Measurements from ENCODE around the gene MED29.

Gene MED29

DNA sequence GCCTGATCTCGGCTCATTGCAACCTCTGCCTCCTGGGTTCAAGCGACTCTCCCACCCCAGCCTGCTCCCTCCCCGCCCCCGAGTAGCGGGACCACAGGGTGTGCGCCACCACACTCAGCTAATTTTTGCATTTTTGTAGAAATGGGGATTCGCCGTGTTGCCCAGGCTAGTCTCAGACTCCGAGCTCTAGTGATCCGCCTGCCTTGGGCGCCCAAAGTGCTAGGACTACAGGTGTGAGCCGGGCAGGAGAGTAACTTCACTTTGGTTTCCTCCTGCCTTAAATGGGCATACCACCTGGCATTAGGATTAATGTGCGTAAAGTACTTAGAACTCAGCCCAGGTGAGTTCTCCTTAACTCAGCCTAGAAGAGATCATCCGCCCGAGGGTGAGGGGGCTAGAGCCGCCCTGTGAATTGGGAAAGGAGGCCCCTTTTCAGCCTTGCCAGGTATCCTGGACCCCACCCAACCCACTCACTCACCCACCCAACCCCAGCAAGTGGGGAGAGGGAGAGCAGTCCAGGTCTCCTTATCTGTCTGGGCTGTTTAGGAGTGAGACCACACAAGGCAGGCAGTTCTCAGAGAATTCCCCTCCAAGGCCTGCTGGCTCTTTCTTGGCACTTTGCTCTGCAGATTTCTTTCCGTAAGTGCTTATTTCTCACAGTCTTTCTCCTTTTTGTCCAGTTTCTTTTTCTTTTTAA is 14.2 kb downstream of the MED29 start:
- H3K4me3 ChIP-seq, result peak overlapping the region; percentile 89
- peaks cover 74% of the 10 kb centered on the region for H3K4me1 ChIP-seq
- peak overlapping the region; percentile 68 for H3K27ac ChIP-seq
- H4K20me1 ChIP-seq, result peaks cover 27% of the 10 kb centered on the region
- H3K4me2 ChIP-seq, result peak overlapping the region; percentile 85
- peak overlapping the region; percentile 60 for H3K9ac ChIP-seq
- H3K36me3 ChIP-seq, result peaks cover 12% of the 10 kb centered on the region
- no peak for TF ChIP-seq Cebpa-rat (IDR thresholded peaks at IDR 0.05)
- no peaks in the 10 kb centered on the region for H3K27me3 ChIP-seq
- no peaks in the 10 kb centered on the region for H3K9me3 ChIP-seq

DNA sequence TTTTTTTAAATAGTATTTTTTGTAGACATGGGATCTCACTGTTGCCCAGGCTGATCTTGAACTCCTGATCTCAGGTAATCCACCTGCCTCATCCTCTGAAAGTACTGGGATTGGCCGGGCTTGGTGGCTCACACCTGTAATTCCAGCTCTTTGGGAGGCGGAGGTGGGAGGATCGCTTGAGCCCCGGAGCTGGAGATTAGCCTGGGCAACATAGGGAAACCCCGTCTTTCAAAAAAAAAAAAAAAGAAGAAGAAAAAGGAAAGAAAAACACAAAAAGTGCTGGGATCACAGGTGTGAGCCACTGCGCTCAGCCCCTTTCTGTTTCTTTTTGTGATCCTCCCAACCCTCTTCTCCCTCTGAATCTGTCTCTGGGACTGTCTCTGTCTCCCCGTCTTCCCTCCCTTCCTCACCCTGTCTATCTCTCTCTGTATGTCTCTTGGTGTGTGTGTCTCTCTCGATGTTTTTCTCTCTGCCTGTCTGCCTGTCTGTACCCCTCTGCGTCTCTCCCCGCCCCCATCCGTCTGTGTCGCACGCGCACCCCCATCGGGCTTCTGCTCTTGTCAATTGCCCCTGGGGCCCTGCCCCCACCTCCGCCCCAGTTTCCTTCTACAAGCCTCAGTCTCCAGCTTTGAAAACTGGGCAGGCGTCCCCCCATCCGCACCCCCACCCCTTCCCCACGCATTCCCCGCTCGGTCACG is 14.9 kb downstream of the MED29 start:
- Histone ChIP-seq H4K20me1 (peaks cover 27% of the 10 kb centered on the region), H3K9ac (peak overlapping the region; percentile 60), H3K4me2 (peak overlapping the region; percentile 85), H3K27ac (peak overlapping the region; percentile 68), H3K9me3 (no peaks in the 10 kb centered on the region), H3K27me3 (no peaks in the 10 kb centered on the region), H3K4me3 (peak overlapping the region; percentile 89), H3K4me1 (peaks cover 74% of the 10 kb centered on the region), H3K36me3 (peaks cover 12% of the 10 kb centered on the region)
- TF ChIP-seq Cebpa-rat (IDR thresholded peaks at IDR 0.05), result no peak

DNA sequence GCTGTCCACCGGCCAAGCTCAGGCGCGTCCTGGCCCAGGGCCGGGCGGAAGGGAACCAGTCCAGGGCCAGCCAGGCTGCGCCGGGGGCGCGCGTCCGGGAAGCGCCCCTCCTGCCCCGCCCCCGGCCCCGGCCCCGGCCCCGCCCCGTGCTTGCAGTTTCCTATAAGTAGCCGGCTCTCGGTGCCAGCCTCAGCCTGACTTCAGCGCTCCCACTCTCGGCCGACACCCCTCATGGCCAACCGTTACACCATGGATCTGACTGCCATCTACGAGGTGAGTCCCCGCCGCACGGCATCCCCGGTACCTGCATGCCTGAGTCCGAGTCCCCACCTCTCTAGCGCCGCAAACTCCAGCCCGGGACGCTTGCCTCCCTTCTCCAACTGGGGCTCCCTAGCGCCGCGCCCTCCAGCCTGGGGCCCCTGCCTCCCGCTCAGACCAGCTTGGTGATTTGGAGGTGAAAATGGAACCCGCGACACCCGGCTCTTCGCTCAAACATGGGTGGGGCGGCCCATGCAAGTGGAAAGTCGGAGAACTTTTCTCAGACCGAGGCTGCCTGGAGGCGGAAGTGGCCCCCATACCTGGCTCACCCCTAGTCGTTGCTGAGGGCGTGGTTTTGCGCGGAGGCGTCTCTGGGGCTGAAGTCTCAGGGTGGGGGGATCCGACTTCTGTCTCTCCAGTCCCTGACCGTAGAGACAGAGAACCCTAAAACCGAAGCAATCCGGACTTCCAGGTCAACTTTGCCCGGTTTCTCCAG is 15.7 kb downstream of the MED29 start, which contains the start of gene ZFP36:
TSS of gene ZFP36 (plus strand) at position 192 of the 754 bp plus-strand sequence. CDS start at position 250, 58 bp downstream.
- TF ChIP-seq Cebpa-rat (IDR thresholded peaks at IDR 0.05), result no peak
- Histone ChIP-seq H3K4me2 (peak within 1 kb of the TSS; percentile 100), H3K4me1 (peaks cover 73% of the 10 kb centered on the region), H3K9ac (peak within 1 kb of the TSS; percentile 93), H3K9me3 (no peaks in the 10 kb centered on the region), H3K4me3 (peak within 1 kb of the TSS; percentile 89), H3K27me3 (no peaks in the 10 kb centered on the region), H4K20me1 (peaks cover 27% of the 10 kb centered on the region), H3K27ac (peak within 1 kb of the TSS; percentile 94), H3K36me3 (peaks cover 12% of the 10 kb centered on the region)

DNA sequence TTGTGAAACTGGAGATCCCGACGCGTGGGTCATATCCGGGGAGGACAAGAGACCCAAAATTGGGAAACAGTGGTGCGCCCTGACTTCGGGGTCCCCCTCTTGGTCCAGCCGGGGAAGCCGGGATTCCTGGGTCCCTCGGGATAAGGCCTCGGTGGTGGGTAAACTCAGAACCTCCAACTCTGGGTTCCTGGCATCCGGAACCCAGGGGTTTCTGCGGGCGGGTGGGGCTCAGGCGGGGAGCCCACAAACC is 16.2 kb downstream of the MED29 start:
- TF ChIP-seq Cebpa-rat (IDR thresholded peaks at IDR 0.05), result no peak
- Histone ChIP-seq H3K27ac (peak overlapping the region; percentile 94), H3K4me1 (peaks cover 68% of the 10 kb centered on the region)

DNA sequence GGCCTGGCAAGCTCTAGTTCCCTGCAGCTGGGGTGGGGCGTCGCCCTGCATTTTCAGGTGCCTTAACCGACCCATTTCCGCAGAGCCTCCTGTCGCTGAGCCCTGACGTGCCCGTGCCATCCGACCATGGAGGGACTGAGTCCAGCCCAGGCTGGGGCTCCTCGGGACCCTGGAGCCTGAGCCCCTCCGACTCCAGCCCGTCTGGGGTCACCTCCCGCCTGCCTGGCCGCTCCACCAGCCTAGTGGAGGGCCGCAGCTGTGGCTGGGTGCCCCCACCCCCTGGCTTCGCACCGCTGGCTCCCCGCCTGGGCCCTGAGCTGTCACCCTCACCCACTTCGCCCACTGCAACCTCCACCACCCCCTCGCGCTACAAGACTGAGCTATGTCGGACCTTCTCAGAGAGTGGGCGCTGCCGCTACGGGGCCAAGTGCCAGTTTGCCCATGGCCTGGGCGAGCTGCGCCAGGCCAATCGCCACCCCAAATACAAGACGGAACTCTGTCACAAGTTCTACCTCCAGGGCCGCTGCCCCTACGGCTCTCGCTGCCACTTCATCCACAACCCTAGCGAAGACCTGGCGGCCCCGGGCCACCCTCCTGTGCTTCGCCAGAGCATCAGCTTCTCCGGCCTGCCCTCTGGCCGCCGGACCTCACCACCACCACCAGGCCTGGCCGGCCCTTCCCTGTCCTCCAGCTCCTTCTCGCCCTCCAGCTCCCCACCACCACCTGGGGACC is 16.6 kb downstream of the MED29 start:
- no peak for TF ChIP-seq Cebpa-rat (IDR thresholded peaks at IDR 0.05)
- Histone ChIP-seq H3K4me3 (peak overlapping the region; percentile 89), H3K4me1 (peaks cover 66% of the 10 kb centered on the region), H3K9ac (peak overlapping the region; percentile 93), H3K4me2 (peak overlapping the region; percentile 100), H3K36me3 (peaks cover 12% of the 10 kb centered on the region), H4K20me1 (peaks cover 27% of the 10 kb centered on the region), H3K9me3 (no peaks in the 10 kb centered on the region), H3K27me3 (no peaks in the 10 kb centered on the region), H3K27ac (peak overlapping the region; percentile 94)

More for the DNA sequence above, 16.2 kb downstream of the MED29 start:
- Histone ChIP-seq H3K4me3 (peak overlapping the region; percentile 89), H3K27me3 (no peaks in the 10 kb centered on the region), H3K36me3 (peaks cover 12% of the 10 kb centered on the region), H3K9me3 (no peaks in the 10 kb centered on the region), H3K9ac (peak overlapping the region; percentile 93), H4K20me1 (peaks cover 27% of the 10 kb centered on the region), H3K4me2 (peak overlapping the region; percentile 100)

DNA sequence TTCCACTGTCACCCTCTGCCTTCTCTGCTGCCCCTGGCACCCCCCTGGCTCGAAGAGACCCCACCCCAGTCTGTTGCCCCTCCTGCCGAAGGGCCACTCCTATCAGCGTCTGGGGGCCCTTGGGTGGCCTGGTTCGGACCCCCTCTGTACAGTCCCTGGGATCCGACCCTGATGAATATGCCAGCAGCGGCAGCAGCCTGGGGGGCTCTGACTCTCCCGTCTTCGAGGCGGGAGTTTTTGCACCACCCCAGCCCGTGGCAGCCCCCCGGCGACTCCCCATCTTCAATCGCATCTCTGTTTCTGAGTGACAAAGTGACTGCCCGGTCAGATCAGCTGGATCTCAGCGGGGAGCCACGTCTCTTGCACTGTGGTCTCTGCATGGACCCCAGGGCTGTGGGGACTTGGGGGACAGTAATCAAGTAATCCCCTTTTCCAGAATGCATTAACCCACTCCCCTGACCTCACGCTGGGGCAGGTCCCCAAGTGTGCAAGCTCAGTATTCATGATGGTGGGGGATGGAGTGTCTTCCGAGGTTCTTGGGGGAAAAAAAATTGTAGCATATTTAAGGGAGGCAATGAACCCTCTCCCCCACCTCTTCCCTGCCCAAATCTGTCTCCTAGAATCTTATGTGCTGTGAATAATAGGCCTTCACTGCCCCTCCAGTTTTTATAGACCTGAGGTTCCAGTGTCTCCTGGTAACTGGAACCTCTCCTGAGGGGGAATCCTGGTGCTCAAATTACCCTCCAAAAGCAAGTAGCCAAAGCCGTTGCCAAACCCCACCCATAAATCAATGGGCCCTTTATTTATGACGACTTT is 17.4 kb downstream of the MED29 start:
- Histone ChIP-seq H3K27me3 (no peaks in the 10 kb centered on the region), H3K4me3 (peak overlapping the region; percentile 89), H3K9me3 (no peaks in the 10 kb centered on the region), H3K36me3 (peaks cover 12% of the 10 kb centered on the region), H4K20me1 (peaks cover 27% of the 10 kb centered on the region), H3K4me1 (peaks cover 61% of the 10 kb centered on the region), H3K9ac (peak overlapping the region; percentile 93), H3K4me2 (peak overlapping the region; percentile 100), H3K27ac (peak overlapping the region; percentile 94)
- no peak for TF ChIP-seq Cebpa-rat (IDR thresholded peaks at IDR 0.05)

DNA sequence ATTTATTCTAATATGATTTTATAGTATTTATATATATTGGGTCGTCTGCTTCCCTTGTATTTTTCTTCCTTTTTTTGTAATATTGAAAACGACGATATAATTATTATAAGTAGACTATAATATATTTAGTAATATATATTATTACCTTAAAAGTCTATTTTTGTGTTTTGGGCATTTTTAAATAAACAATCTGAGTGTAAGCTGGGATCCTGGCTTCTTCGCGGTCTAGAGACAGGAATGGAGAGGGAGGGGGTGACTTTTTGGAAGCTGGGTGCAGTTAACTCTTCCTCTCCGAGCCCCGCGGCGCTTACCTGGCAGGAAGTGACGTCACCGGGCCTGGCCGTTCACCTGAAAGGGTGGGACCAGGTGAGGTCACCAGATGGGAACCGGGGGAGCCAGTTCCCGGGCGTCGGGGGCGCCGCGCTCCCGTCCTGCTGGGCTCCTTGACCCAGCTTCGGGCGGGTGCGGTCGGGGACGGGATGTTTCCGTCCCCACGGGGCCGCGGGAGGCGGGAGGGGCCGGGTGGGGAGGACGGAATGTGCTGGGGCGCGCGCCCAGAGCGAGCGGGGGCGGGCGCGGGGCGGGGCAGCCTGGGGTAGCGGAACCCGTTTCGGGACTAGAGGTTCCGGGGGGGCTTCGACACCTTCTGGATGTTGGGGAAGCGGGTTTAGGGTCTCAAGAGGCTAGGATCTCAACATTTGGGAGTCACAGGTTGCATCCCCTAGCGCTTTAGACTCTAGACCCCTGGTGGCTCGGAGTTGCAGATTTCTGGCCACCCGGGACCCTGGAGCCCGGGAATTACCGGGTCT is 18.2 kb downstream of the MED29 start:
- Histone ChIP-seq H3K36me3 (peaks cover 12% of the 10 kb centered on the region), H3K9me3 (no peaks in the 10 kb centered on the region), H4K20me1 (peaks cover 34% of the 10 kb centered on the region), H3K4me1 (peaks cover 60% of the 10 kb centered on the region), H3K9ac (peak overlapping the region; percentile 93), H3K27me3 (no peaks in the 10 kb centered on the region), H3K27ac (peak overlapping the region; percentile 94), H3K4me2 (peak overlapping the region; percentile 100), H3K4me3 (peak overlapping the region; percentile 89)
- no peak for TF ChIP-seq Cebpa-rat (IDR thresholded peaks at IDR 0.05)
